Fibroblast of skin of back (primary cell): Measurements from ENCODE around the gene EVI5.
"Not testable (repeated sequence)": the region's sequence is repeated elsewhere in the genome, so short reads cannot be mapped to it uniquely, and the experiment has no call there.

Experiments
- DNase-seq: peaks from one replicate; pipeline ENCODE4 v3.0.0-alpha.2; 2013

EVI5 gene

DNA sequence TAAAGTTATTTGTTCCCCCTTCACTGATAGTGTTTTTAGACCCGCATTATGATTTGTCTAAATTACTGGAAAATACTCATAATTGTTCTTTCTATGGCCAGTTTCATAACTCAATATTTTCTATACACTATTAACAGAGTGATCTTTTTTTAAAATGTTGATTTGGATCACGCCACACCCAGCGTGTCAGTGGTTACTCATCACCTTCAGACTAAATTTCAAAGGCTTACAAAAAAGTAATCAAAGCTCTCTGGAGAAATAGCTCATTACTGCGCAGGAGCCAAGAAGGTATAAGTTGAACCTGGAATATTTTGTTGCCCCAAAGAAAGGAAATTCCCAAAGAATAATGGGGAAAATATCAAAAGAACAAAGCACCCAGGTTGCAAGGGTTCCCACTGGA lies 104.9 kb downstream of the EVI5 start:
- DNase-seq = no peak

DNA sequence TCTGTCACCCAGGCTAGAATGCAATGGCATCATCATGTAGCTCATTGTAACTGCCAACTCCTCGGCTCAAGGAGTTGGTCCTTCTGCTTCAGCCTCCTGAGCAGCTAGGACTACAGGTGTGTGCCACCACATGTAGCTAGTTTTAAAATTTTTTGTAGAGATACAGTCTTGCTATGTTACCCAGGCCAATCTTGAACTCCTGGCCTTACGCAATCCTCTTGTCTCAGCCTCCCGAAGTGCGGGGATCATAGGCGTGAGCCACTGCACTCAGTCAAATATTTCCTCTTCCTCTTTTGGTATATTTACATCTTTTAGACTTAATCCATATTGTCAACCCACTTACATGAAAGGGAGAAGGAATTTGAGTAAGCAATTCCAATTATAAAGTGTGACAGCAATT lies 121.1 kb downstream of the EVI5 start:
- DNase-seq = no peak

DNA sequence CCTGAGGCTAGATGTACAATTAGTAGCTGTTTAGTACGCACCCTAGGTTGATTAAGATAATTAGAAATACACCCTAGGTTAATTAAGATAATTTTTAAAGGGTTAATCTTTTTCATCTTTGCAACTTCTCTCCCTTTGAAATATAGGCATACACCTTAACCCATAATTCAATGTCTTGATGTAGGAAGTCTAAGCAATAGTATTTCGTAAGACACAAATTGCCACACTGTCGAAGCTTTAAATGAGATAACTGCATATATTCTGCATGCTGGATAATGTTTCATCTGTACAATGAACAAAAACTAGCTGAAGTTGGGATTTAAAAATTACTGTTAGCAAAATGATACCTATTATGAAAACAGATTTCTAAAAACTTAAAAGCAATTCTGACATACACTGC lies 122.9 kb downstream of the EVI5 start:
- no peak for DNase-seq

DNA sequence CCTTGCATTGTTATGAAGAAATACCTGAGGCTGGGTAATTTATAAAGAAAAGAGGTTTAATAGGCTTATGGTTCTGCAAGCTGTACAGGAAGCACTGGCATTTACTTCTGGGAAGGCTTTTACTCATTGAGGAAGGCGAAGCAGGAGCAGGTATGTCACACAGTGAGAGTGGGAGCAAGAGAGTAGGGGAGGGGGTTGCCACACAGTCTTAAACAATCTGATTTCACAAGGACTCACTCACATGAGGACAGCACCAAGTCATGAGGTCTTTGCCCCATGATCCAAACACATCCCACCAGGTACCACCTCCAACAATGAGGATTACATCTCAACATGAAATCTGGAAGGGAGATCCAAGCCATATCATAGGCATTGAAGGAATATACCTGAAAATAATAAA lies 127.2 kb downstream of the EVI5 start:
- no peak for DNase-seq

DNA sequence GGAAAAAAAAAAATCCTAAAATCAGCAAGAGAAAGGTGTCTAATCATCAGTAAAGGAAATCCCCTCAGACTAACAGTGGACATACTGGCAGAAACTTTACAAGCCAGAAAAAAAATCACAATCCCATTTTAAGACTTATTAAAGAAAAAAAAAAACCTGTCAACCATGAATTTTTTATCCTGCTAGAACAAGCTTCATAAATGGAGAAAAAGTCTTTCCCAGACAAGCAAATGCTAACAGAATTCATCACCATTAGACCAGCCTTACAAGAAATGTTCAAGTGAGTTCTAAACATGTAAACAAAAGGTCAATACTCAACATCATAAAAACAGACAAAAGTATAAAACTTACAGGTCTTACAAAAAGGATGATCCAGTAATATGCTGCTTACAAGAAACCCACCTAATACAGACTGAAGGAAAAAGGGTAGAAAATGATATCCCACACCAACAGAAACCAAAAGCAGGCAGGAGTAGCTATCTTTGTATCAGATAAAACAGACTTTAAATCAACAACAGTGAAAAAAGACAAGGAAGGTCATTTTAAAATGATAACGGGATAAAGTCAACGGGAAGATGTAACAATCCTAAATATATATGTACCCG lies 129.6 kb downstream of the EVI5 start:
- no peak for DNase-seq

DNA sequence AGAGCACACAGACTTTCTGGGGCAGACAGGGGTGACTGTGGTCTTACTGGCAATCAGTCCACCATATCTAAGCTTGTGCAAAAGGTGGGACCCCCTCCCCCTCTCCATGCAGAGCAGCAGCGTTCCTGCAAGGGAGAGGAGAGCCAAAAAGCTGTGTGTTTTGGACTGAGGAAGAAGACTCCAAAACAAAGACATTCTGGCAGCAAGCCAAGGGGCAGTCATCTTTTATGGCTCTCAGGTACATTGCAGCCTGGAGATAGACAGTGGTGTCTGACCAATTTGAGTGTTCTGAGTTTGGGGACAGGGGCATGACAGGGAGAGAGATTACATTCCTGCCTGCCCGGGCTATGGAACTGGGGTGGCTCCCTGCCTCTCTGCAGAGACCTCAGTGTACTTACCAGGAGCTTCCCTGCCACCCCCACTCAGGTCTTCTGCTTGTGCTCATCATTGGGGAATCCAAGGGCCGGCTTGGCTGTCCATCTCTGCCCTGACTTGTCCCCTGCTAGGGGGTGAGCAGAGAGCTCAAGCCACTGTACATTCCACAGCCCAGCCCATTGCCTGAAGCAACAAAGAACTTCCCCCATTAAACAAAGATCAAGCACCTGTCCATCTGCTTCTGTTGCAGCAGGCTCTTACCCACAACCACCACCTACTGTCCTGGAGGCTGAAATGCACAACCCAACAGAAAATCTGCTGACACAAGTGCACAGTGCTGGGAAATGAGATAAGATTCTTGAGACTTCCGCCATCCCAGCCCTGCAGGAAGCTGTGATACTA lies 131.1 kb downstream of the EVI5 start:
- no peak for DNase-seq

DNA sequence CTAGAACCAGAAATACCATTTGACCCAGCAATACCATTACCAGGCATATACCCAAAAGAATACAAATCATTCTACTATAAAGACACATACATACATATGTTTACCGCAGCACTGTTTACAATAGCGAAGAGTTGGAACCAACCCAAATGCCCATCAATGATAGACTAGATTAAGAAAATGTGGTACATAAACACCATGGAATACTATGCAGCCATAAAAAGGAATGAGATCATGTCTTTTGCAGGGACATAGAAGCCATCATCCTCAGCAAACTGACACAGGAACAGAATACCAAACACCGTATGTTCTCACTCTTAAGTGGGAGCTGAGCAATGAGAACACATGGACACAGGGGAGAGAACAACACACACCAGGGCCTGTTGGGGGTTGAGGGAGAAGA lies 144.2 kb downstream of the EVI5 start:
- not testable (repeated sequence) for DNase-seq

DNA sequence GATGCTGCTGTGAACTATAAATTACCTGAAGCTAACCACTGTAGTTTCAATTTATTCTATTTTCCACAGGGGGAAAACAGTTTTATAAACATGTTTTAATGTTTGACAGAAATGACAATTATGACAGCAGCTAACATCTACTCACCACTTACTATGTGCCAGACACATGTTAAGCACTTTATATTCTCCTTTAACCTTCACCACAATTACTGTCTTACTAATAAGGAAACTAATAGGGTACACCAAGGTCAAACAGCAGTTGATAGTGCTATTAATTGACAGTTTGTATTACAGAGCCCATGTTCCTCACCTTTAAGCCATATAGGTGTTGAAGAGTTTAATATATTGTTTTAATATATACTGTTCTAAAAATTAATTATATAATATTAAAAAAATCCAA lies 146.4 kb downstream of the EVI5 start:
- no peak for DNase-seq

DNA sequence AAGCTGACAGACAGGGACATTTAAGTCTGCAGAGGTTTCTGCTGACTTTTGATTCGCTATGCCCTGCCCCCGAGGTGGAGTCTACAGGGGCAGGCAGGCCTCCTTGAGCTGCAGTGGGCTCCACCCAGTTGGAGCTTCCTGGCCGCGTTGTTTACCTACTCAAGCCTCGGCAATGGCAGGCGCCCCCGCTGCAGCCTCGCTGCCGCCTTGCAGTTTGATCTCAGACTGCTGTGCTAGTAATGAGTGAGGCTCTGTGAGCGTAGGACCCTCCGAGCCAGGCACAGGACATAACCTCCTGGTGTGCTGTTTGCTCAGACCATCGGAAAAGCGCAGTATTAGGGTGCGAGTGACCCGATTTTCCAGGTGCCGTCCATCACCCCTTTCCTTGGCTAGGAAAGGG lies 149.7 kb downstream of the EVI5 start:
- not testable (repeated sequence) for DNase-seq

DNA sequence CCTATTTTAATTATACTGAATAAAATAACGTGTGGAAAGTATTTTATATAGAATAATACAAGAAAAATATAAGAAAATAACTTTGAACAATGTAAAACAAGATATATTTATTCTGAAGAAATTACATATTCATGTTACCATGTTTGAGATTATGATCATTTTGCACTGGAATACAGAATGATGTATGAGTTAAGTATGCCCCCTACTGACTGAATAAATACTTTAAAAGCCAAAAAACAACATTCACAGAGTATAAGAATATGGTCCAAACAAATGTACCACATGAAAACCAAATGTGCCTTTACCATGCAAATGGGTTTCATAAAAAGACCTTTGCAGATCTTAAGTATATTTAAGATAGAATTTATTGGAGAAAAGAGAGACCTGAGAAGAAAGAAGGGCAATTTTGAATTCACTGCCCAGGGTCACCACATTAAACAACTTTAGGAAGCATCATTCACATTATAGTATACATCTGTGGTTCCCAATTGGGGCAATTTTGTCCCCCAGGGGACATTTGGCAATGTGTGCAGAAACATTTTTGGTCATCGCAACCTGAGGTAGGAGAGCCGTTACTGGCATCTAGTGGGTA lies 161.6 kb downstream of the EVI5 start:
- DNase-seq = peak; percentile 34

DNA sequence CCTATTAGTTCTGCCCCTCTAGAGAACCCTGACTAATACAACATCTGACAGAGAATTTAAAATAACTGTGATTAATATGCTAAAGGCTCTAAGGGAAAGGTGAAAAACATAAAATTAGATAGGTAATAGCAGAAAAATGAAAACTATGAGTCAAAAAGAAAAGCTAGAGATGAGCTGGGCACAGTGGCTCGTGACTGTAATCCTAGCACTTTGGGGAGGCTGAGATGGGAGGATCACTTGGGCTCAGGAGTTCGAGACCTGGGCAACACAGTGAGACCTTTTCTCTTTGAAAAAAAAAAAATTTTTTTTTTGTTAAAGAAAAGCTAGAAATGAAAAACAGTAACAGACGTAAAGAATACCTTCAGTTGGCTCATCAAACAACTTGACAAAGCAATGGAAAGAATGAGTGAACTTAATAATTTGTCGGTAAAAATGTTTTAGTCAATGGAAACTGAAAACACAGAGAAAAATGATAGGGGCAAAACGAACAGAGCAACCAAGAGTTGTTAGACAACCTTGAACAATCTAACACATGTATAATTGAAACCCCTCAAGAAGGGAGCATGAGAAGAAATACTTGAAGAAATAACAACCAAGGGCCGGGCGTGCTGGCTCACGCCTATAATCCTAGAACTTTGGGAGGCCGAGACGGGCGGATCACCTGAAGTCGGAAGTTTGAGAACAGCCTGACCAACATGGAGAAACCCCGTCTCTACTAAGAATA lies 165.3 kb downstream of the EVI5 start:
- DNase-seq = no peak

DNA sequence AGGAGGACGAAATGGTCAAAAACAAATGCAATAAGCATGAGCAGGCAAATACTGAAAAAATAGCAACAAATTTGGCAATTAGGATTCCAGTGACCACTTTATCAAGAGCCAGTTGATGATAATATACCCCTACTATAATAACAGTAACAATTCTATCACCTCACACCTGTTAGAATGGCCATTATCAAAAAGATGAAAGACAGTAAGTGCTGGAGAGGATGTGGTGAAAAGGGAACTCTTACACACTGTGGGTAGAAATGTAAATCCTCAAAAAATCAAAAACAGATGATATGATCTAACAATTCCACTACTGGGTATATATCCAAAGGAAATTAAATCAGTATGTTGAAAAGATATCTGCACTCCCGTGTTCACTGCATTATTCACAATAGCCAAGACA lies 183.9 kb downstream of the EVI5 start:
- no peak for DNase-seq

DNA sequence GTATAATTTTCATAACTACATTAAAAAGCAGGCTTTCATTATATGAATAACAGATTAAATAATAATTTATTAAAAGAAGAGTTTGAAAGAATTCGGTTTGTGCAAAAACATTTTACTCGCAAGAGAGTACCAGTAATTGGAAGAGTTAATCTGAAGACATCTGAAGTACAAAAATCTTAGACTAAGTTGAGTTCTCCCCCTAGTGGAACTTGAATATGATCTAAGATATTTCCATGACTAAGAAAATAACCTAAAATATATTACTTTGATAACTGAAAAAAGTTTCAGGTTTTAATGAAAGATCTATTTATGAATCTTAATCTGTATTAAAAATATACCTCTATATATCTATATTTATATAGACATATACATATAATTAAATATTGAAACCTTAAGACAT lies 185.7 kb downstream of the EVI5 start:
- peak; percentile 28 for DNase-seq

DNA sequence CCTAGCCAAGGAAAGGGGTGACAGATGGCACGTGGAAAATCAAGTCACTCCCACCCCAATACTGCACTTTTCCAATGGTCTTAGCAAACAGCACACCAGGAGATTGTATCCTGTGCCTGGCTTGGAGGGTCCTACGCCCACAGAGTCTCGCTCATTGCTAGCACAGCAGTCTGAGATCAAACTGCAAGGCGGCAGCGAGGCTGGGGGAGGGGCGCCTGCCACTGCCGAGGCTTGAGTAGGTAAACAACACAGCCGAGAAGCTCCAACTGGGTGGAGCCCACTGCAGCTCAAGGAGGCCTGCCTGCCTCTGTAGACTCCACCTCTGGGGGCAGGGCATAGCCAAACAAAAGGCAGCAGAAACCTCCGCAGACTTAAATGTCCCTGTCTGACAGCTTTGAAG lies 195.5 kb downstream of the EVI5 start:
- not testable (repeated sequence) for DNase-seq

DNA sequence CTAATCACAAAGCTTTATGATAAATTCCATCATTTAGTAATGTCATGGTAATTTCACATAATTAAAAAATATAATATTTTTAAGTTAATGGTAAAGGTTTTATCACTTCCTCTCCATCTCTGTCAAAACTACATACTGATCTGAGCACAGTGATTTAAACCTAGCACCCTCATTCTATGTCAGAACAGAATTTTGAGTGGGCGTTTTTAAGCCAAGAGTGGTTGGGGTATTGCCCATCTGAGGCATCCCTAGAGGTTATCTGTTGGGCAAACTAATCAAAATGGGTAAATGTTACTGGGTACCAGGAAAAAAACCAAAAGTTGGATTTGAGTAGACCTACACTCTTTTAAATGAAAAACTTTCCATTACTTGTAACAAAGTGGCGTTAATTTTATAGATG lies 197.5 kb downstream of the EVI5 start:
- DNase-seq = no peak

DNA sequence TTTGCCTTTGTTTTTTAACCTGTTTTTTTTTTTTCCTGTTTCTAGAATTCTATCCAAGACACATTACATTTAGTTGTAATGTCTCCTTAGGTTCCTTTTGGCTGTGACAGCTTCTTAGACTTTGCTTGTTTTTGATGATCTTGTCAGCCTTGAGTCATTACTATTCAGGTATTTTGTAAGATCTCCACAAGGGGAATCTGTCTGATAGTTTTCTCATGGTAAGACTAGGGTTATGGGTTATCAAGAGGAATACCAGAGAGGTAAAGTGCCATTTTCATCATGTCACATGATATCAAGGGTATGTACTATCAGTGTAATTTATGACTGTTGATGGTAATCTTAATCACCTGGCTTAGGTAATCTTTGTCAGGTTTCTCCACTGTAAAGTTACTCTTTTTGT lies 199.1 kb downstream of the EVI5 start:
- DNase-seq = no peak

DNA sequence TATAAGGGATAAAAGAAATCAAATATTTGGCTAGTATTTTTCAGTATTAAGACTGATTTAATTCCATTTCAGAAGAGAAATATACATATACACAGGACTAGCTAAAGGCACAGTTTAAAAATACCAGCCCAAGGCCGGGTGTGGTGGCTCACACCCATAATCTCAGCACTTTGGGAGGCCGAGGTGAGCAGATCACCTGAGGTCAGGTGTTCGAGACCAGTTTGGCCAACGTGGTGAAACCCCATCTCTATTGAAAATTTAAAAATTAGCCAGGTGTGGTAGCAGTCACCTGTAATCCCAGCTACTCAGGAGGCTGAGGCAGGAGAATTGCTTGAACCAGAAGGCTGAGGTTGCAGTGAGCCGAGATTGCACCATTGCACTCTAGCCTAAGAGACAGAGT lies 200.1 kb downstream of the EVI5 start:
- DNase-seq = not testable (repeated sequence)

DNA sequence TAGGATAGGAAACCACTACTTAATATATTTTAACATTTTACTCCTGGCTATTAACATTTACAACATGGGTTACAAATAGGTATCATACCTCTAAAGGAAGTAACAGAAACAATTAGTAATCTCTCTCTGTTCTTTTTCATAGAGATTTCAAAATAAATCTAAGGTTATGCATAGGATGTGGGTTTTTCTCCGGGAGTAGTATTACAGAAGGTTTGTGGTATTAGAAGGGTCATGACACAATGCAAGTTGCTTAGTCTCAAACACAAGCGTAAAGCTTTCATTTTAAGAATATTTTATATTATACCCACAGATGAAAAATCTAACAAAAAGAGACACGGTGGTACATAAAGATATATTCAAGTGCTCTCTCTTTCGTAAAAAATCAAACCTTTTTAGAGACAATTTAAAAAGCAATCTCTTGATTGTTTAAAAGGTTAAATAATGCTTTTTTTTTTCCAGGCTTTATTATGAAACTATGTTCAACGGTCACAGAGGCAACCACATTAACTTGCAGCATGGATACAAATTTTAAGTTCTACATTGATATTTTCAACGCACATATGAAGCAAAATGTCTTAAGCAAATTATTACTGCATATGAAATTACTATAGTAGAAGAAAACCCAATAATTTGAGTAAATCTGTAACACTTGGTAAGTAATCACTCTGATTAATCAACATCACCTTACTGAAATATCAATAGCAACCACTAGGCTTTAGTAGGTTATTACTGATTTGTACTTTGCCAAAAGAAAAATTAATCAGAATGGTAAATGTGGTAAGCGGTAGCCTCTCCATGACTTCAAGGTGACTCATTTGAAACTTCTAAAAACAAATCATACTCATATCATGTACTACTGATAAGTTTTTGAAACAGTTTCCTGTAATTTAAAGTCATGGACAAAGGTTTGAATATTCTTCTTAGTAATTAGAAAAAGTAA lies 200.8 kb downstream of the EVI5 start:
- DNase-seq = peak; percentile 37

DNA sequence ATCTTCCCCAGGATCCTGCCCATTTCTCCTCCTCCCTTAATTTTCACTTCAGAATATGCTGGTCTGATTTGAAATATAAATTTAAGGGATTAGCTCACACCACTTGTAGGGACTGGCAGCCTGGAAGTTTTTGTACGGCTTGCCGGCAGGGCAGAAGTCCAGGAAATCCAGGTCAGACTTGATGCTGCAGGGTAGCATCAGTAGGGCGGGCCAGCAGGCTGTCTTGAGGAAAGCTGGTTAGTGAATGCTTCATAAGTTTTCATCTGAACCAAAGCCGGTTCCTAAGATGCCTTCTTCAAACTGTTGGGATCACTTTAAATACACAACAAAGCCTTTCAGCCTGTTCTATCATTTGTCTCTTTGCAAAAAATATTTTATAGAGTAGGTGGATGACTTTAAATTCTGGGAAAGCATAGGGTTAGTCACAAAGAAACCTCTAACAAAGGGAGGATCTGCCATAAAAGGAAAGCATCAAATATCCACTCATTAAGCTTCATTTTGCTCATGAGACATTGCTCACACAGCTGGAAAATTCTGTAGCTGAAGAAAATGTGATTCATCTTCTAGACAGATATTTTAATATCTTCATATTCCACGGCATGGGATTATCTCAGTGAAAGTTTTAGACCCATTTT lies 207.5 kb downstream of the EVI5 start:
- DNase-seq = peak; percentile 27

DNA sequence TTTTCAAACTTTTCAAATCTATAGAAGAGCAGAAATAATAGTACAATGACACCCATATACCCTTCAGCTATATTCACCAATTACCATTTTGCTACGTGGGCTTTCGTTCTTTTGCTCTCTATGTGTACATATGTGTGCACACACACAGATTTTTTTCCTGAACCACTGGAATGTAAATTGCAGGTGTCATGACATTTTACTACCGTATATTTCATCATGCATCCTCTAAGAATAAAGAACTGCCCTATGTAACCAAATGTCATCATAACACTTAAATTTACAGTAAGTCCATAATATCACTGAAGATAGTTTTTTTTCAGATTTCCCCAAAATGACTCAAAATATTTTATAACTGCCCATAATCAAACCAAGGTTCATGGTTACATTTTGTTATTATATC lies 209.8 kb downstream of the EVI5 start:
- no peak for DNase-seq

DNA sequence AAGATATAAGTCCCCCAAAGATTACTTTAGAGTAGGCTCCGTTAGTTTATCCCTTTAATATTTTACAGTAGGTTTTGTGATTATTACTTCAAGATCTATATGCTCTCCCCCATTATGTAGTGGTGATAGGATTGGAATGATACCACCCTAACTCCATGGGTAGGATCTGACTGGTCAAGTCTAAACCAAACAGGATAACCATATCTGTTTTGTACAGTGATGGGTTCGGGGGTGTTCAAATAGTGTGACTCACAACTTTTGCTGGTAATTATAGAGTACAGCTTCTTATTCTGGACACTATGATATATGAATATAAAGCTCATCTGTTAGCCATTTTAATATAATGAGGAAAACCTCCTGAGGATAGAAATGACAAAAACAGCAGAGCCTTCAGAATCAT lies 212.4 kb downstream of the EVI5 start:
- DNase-seq = no peak

DNA sequence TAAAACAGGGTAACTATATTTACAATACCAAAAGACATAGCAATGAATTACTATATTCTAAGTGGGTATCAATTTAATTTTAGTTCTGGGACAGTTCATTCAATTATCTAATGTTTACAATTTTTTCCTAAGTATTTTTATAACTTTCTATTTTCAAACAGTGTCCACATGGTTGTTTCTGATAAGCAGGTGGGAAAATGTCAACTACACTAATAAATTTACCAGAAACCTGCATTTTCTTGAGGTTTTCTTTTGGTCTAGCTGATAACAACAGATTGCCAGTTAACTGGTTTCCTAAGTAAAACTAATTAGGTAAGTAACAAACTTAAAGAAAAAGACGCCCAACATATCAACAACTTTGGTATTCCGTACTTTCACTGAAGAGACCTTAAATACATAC lies 213.3 kb downstream of the EVI5 start:
- DNase-seq = no peak
